Thoracic aorta (tissue), 2 donors: ENCODE measurements around the gene GADD45A. TPM values are rescaled to one million over a fixed set of nuclear protein-coding genes. Genes with fewer than 3 reads are reported as not detected.

Experiments
- ATAC-seq: fragments of 150-250 bp; one replicate; pipeline ENCODE4 v1.8.0; 2017; ENCODE audit warnings: low read depth; ENCODE audit not compliant: insufficient number of reproducible peaks, low FRiP score
- DNase-seq: peaks from one replicate; pipeline ENCODE4 v3.0.0-alpha.2; 2020; ENCODE audit warnings: low spot score
- H3K27ac ChIP-seq, 2 donors: fragments of 200-600 bp; sonication (generic); 1 replicate in 1 of 2; 2 replicates in 1 of 2; pipeline ENCODE4 v1.5.1; 2016; ENCODE audit warnings: mild to moderate bottlenecking in 2 of 2, moderate library complexity in 2 of 2
- H3K27me3 ChIP-seq: fragments of 200-600 bp; sonication (generic); replicated peaks from 2 replicates; pipeline ENCODE4 v1.6.0; 2016; ENCODE audit warnings: mild to moderate bottlenecking; ENCODE audit not compliant: insufficient read depth
- H3K36me3 ChIP-seq: fragments of 200-600 bp; sonication (generic); one replicate; pipeline ENCODE4 v1.5.1; 2016
- H3K4me1 ChIP-seq, 2 donors: fragments of 200-600 bp; sonication (generic); 1 replicate in 1 of 2; 2 replicates in 1 of 2; pipeline versions ENCODE4 v1.5.1 to v1.6.0; 2016; ENCODE audit warnings: low read depth in 2 of 2, mild to moderate bottlenecking in 1 of 2; ENCODE audit not compliant: control insufficient read depth in 1 of 2
- H3K4me3 ChIP-seq: fragments of 200-600 bp; sonication (generic); 2 replicates; pipeline ENCODE4 v1.5.1; 2016; ENCODE audit warnings: mild to moderate bottlenecking
- H3K9me3 ChIP-seq: fragments of 200-600 bp; sonication (generic); 2 replicates; pipeline ENCODE4 v1.5.1; 2016
- total RNA-seq, 2 donors: library from RNA; depleted of rRNA; stranded (reverse); fragments of >200 nt; gene quantifications; one replicate each; pipeline versions ENCODE4 v1.1.0 to v1.2.3, GENCODE V29; 2016
- TF ChIP-seq, protein P1 (sequence below): fragments of 200-600 bp; sonication (generic); IDR thresholded peaks from one replicate; pipeline ENCODE4 v1.5.1; 2019; ENCODE audit warnings: antibody characterized with exemption

Gene GADD45A
- total RNA-seq, 2 donors from 2014 or later = 227 to 262 TPM

DNA sequence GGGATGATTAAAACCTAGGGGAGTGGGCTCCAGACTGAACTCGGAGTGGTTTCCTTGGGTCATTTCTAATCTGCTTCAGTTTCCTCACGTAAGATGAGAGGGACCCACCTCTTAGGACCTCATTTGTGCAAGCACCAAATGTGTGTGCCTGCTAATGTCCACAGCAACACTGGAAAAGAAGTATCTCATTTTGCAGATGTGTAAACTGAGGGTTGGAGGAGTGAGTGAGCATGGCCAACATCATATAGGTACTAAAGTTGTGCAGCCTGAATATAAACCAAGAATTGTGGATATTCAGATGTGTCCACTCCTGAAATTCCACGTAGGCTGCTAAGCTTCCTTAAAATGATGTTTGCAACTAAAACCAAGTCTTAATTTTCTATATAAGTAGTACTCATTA lies 51.7 kb downstream of the GADD45A start:
- ATAC-seq = no peak
- peaks cover 56 to 100% of the 10 kb centered on the region in 2 donors for H3K4me1 ChIP-seq
- H3K9me3 ChIP-seq = no peaks in the 10 kb centered on the region
- peak overlapping the region; percentile 22 for H3K4me3 ChIP-seq
- H3K27me3 ChIP-seq = no peaks in the 10 kb centered on the region
- H3K27ac ChIP-seq = peak overlapping the region; percentile 74 to 84
- no peaks in the 10 kb centered on the region for H3K36me3 ChIP-seq
- TF ChIP-seq, protein P1, sequence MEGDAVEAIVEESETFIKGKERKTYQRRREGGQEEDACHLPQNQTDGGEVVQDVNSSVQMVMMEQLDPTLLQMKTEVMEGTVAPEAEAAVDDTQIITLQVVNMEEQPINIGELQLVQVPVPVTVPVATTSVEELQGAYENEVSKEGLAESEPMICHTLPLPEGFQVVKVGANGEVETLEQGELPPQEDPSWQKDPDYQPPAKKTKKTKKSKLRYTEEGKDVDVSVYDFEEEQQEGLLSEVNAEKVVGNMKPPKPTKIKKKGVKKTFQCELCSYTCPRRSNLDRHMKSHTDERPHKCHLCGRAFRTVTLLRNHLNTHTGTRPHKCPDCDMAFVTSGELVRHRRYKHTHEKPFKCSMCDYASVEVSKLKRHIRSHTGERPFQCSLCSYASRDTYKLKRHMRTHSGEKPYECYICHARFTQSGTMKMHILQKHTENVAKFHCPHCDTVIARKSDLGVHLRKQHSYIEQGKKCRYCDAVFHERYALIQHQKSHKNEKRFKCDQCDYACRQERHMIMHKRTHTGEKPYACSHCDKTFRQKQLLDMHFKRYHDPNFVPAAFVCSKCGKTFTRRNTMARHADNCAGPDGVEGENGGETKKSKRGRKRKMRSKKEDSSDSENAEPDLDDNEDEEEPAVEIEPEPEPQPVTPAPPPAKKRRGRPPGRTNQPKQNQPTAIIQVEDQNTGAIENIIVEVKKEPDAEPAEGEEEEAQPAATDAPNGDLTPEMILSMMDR = no peak
- DNase-seq = no peak

DNA sequence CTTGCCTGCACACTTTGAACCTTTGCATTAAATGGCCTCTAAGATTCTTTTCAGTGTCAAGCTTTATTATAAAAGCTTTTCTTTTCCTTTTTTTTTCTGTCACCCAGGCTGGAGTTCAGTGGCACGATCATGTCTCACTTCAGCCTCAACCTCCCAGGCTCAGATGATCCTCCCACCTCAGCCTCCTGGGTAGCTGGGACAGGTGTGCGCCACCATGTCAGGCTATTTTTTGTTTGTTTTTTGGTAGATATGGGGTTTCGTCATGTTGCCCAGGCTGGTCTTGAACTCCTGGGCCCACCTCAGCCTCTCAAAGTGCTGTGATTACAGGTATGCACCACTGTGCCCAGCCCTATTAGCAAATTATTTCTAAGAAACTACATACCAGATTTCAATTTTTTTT lies 52.9 kb downstream of the GADD45A start:
- no peak for DNase-seq
- TF ChIP-seq, protein P1 = no peak
- H3K36me3 ChIP-seq = no peaks in the 10 kb centered on the region
- H3K9me3 ChIP-seq = no peaks in the 10 kb centered on the region
- ATAC-seq = no peak
- peaks cover 64 to 100% of the 10 kb centered on the region in 2 donors for H3K4me1 ChIP-seq
- H3K4me3 ChIP-seq = no peak overlapping the region
- no peak overlapping the region for H3K27ac ChIP-seq
- no peaks in the 10 kb centered on the region for H3K27me3 ChIP-seq

Other genes with a start within 250 kb of the GADD45A start
- gene GNG12, start 148.3 kb downstream of the GADD45A start, total RNA-seq = 100 to 1,000 TPM; 116 to 137 TPM